ENCODE data around the gene NAV3. TPM values are rescaled to one million over a fixed set of nuclear protein-coding genes. Genes with fewer than 3 reads are reported as not detected.

The NAV3 gene
- total RNA-seq, 1 experiment from 2014 or later = 18.0 TPM

DNA sequence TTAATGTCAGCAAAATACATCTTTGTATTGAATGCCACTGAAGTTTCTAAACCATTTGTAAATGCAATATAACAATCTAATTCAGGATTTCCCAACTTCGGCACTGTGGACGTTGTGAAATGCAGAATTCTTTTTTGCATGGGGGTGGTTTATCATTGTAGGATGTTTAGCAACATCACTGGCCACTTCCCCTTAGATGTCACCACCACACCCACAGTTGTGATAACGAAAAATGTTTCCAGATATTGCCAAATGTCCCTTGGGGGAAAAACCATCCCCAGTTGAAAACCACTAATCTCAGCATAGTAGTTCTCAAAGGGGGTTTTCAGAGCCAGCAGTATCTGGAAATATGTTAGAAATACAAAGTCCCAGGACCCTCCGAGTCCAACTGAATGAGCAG, 203.3 kb downstream of the NAV3 start:
- intact Hi-C loops (cut with micrococcal nuclease; ENCODE audit: unreplicated experiment) = no loop called here
- POLR2A ChIA-PET (ENCODE audit: low non-redundant PET) = no interaction called here

GRCh38 chr12:78035901-78036606, 205.4 kb downstream of the NAV3 start:
- H3K27me3 ChIP-seq (replicated peaks; ENCODE audit: insufficient read depth, low read depth, low read length, poor library complexity) = no peaks in the 10 kb centered on the region
- ChIA-PET CTCF (no interaction called here), POLR2A (ENCODE audit: low non-redundant PET) (no interaction called here)
- TF ChIP-seq, protein P1, sequence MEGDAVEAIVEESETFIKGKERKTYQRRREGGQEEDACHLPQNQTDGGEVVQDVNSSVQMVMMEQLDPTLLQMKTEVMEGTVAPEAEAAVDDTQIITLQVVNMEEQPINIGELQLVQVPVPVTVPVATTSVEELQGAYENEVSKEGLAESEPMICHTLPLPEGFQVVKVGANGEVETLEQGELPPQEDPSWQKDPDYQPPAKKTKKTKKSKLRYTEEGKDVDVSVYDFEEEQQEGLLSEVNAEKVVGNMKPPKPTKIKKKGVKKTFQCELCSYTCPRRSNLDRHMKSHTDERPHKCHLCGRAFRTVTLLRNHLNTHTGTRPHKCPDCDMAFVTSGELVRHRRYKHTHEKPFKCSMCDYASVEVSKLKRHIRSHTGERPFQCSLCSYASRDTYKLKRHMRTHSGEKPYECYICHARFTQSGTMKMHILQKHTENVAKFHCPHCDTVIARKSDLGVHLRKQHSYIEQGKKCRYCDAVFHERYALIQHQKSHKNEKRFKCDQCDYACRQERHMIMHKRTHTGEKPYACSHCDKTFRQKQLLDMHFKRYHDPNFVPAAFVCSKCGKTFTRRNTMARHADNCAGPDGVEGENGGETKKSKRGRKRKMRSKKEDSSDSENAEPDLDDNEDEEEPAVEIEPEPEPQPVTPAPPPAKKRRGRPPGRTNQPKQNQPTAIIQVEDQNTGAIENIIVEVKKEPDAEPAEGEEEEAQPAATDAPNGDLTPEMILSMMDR (conservative IDR thresholded peaks at IDR 0.05; ENCODE audit: low read depth, low read length) = no peak
- no peak for TF ChIP-seq EZH2 (IDR thresholded peaks at IDR 0.05; ENCODE audit: borderline replicate concordance, low read depth, low read length, poor library complexity, severe bottlenecking)
- intact Hi-C loops (cut with micrococcal nuclease; ENCODE audit: unreplicated experiment) = no loop called here
- no TSS peak for BruUV-seq (replicated peaks)
- DNase-seq (ENCODE audit: low spot score) = no peak
- no peaks in the 10 kb centered on the region for H3K36me3 ChIP-seq (ENCODE audit: insufficient read depth, low read length, poor library complexity, severe bottlenecking)
- no peaks in the 10 kb centered on the region for H3K4me1 ChIP-seq (ENCODE audit: insufficient read depth, low read length, poor library complexity, severe bottlenecking)
- H3K4me3 ChIP-seq (ENCODE audit: low read depth, low read length, poor library complexity, severe bottlenecking) = no peak overlapping the region
- H3K27ac ChIP-seq (ENCODE audit: low read depth, low read length, poor library complexity, severe bottlenecking) = no peak overlapping the region
- H3K9me3 ChIP-seq (ENCODE audit: low read depth, low read length, poor library complexity, severe bottlenecking) = no peaks in the 10 kb centered on the region

More for the DNA sequence above, 203.3 kb downstream of the NAV3 start:
- no peak for DNase-seq (ENCODE audit: low spot score)
- CTCF ChIA-PET = no interaction called here
- H3K27ac ChIP-seq (ENCODE audit: low read depth, low read length, poor library complexity, severe bottlenecking) = no peak overlapping the region
- no peak for TF ChIP-seq EZH2 (IDR thresholded peaks at IDR 0.05; ENCODE audit: borderline replicate concordance, low read depth, low read length, poor library complexity, severe bottlenecking)
- TF ChIP-seq, protein P1 (conservative IDR thresholded peaks at IDR 0.05; ENCODE audit: low read depth, low read length) = no peak
- BruUV-seq (replicated peaks) = no TSS peak
- no peaks in the 10 kb centered on the region for H3K27me3 ChIP-seq (replicated peaks; ENCODE audit: insufficient read depth, low read depth, low read length, poor library complexity)
- no peaks in the 10 kb centered on the region for H3K9me3 ChIP-seq (ENCODE audit: low read depth, low read length, poor library complexity, severe bottlenecking)
- H3K36me3 ChIP-seq (ENCODE audit: insufficient read depth, low read length, poor library complexity, severe bottlenecking) = no peaks in the 10 kb centered on the region
- H3K4me1 ChIP-seq (ENCODE audit: insufficient read depth, low read length, poor library complexity, severe bottlenecking) = no peaks in the 10 kb centered on the region
- H3K4me3 ChIP-seq (ENCODE audit: low read depth, low read length, poor library complexity, severe bottlenecking) = no peak overlapping the region

GRCh38 chr12:78036874-78037273, 206.2 kb downstream of the NAV3 start:
- Histone ChIP-seq H3K27me3 (replicated peaks; ENCODE audit: insufficient read depth, low read depth, low read length, poor library complexity) (no peaks in the 10 kb centered on the region), H3K27ac (ENCODE audit: low read depth, low read length, poor library complexity, severe bottlenecking) (no peak overlapping the region), H3K4me3 (ENCODE audit: low read depth, low read length, poor library complexity, severe bottlenecking) (no peak overlapping the region), H3K4me1 (ENCODE audit: insufficient read depth, low read length, poor library complexity, severe bottlenecking) (no peaks in the 10 kb centered on the region), H3K36me3 (ENCODE audit: insufficient read depth, low read length, poor library complexity, severe bottlenecking) (no peaks in the 10 kb centered on the region), H3K9me3 (ENCODE audit: low read depth, low read length, poor library complexity, severe bottlenecking) (no peaks in the 10 kb centered on the region)
- BruUV-seq (replicated peaks) = no TSS peak
- CTCF ChIA-PET = no interaction called here
- intact Hi-C loops (cut with micrococcal nuclease; ENCODE audit: unreplicated experiment) = no loop called here
- no peak for TF ChIP-seq EZH2 (IDR thresholded peaks at IDR 0.05; ENCODE audit: borderline replicate concordance, low read depth, low read length, poor library complexity, severe bottlenecking)
- TF ChIP-seq, protein P1 (conservative IDR thresholded peaks at IDR 0.05; ENCODE audit: low read depth, low read length) = no peak
- no peak for DNase-seq (ENCODE audit: low spot score)
- POLR2A ChIA-PET (ENCODE audit: low non-redundant PET) = no interaction called here

Data from A673 (cell line).